GM12864 (cell line): ENCODE measurements around the gene TRPM8.

Source experiments
- DNase-seq: peaks from one replicate; pipeline ENCODE4 v3.0.0-alpha.2; 2011; ENCODE audit warnings: low read depth
- H3K4me3 ChIP-seq: 2 replicates; pipeline ENCODE4 v1.5.1; 2011; ENCODE audit warnings: mild to moderate bottlenecking, low read depth, low read length, control low read depth
- CTCF ChIP-seq: IDR thresholded peaks from 2 replicates; pipeline ENCODE4 v1.5.1; 2011; ENCODE audit warnings: low read depth, mild to moderate bottlenecking, moderate library complexity, low read length, control low read depth, inconsistent platforms; ENCODE audit errors: missing control alignments

Gene TRPM8

GRCh38 chr2:234048049-234048448, 130.9 kb downstream of the TRPM8 start:
- DNase-seq = no peak
- no peak overlapping the region for H3K4me3 ChIP-seq
- no peak for TF ChIP-seq CTCF

- no peak for DNase-seq
- no peak for TF ChIP-seq CTCF
- H3K4me3 ChIP-seq = no peak within 1 kb of the TSS
Measured at GRCh38 chr2:234050455-234051135, 133.4 kb downstream of the TRPM8 start, which contains the start of gene SPP2. Gene SPP2 (plus strand): TSS chr2:234050702. CDS start chr2:234050787, 85 bp downstream.

- no peak overlapping the region for H3K4me3 ChIP-seq
- no peak for TF ChIP-seq CTCF
- DNase-seq = no peak
Measured at GRCh38 chr2:234051374-234052070, 134.3 kb downstream of the TRPM8 start.

- no peak for DNase-seq
- TF ChIP-seq CTCF = no peak
- no peak overlapping the region for H3K4me3 ChIP-seq
Measured at GRCh38 chr2:234058881-234059280, 141.7 kb downstream of the TRPM8 start.

- H3K4me3 ChIP-seq = no peak overlapping the region
- TF ChIP-seq CTCF = no peak
- no peak for DNase-seq
Measured at GRCh38 chr2:234060236-234060635, 143.1 kb downstream of the TRPM8 start.

GRCh38 chr2:234061624-234062257, 144.6 kb downstream of the TRPM8 start:
- DNase-seq = no peak
- no peak for TF ChIP-seq CTCF
- no peak overlapping the region for H3K4me3 ChIP-seq

- H3K4me3 ChIP-seq = no peak overlapping the region
- DNase-seq = no peak
- TF ChIP-seq CTCF = no peak
Measured at GRCh38 chr2:234066587-234066986, 149.4 kb downstream of the TRPM8 start.
